ENCODE measurements around the gene EPHX1. TPM values are rescaled to one million over a fixed set of nuclear protein-coding genes. Genes with fewer than 3 reads are reported as not detected.

The EPHX1 gene
- total and polyA plus RNA-seq, 10 of the 15 experiments (the other 5 are each of a cell fraction or from before 2014, with no cell fraction given), result 0.33 to 2.9 (median 0.78) TPM; not detected in 2

DNA sequence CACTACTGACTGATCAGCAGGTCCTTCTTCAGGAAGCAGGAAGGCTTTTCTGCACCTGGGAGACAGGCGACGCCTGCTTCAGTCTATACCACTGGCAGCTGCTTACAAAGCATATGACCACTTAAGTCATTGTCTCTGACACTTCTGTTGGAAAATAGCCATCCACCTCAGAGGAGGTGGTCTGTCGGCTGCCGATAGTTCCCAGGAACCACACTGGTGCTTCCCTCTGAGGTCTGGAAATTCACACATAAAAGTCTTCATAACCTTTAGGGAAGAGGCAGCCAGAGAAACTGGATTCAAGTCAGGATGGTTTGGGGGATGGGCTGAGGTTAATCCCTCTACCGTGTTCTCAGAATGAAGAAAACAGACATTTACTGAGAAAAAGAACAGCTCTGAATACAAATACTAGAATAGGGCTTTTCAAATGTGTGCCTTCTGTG is 47.9 kb upstream of the EPHX1 start (continued):
- TF ChIP-seq, protein P1, sequence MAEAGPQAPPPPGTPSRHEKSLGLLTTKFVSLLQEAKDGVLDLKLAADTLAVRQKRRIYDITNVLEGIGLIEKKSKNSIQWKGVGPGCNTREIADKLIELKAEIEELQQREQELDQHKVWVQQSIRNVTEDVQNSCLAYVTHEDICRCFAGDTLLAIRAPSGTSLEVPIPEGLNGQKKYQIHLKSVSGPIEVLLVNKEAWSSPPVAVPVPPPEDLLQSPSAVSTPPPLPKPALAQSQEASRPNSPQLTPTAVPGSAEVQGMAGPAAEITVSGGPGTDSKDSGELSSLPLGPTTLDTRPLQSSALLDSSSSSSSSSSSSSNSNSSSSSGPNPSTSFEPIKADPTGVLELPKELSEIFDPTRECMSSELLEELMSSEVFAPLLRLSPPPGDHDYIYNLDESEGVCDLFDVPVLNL (IDR thresholded peaks at IDR 0.05; ENCODE audit: low read depth, low read length), result no peak
- TF ChIP-seq BRCA1 (IDR thresholded peaks at IDR 0.05; ENCODE audit: low read depth, low read length), result no peak
- TF ChIP-seq GATAD2B (conservative IDR thresholded peaks at IDR 0.05; ENCODE audit: low read depth), result no peak

DNA sequence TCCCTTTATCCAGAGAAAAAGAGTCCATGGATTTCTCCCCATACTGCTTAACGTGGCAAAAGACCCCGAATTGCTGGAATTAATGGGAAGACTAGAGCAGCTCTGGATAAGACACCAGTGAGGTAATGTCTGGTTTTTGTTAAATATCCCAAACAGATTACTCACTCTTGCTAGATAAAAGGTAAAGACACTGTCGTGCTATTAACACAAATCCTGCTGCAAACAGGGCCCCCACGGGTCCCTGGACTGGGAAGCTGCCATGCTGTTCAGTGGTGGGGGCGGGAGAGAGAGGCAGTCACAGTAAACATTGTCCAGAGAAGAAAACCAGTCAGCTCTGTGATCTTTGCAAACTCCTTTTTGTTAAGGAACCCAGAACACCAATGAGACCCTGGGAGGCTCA is 47.5 kb upstream of the EPHX1 start:
- SMC1A ChIA-PET (ENCODE audit: uncharacterized antibody, unreplicated experiment), result interaction anchor here (1.0 to 1.3 kb wide), 2 partner anchors 10 to 17 kb away, joined by 3 read pairs; no protein-coding TSS in a partner anchor
- Histone ChIP-seq H3K4me2 (ENCODE audit: control insufficient read depth, insufficient read depth) (no peak overlapping the region), H3K79me2 (ENCODE audit: control insufficient read depth, insufficient read depth, low read length) (no peaks in the 10 kb centered on the region), H3K4me1 (ENCODE audit: control insufficient read depth, insufficient read depth, low read length) (peaks cover 9% of the 10 kb centered on the region), H2AFZ (ENCODE audit: control insufficient read depth, low read depth, low read length) (no peak overlapping the region), H3K9me3 (replicated peaks; ENCODE audit: control insufficient read depth, insufficient read depth, low read length) (no peaks in the 10 kb centered on the region), H3K27ac (ENCODE audit: control insufficient read depth, insufficient read depth) (no peak overlapping the region), H4K20me1 (ENCODE audit: control insufficient read depth, insufficient read depth) (no peaks in the 10 kb centered on the region), H3K9ac (ENCODE audit: control insufficient read depth, insufficient read depth, low read length) (no peak overlapping the region), H3K4me3 (no peak overlapping the region), H3K27me3 (replicated peaks in 1 of 2; ENCODE audit: control insufficient read depth in 2 of 2, insufficient read depth in 2 of 2, low read length in 1 of 2) (no peaks in the 10 kb centered on the region; a peak in 1 of 4 replicates), H3K36me3 (ENCODE audit: control insufficient read depth in 2 of 2, insufficient read depth in 2 of 2, low read length in 1 of 2) (no peaks in the 10 kb centered on the region)
- FAIRE-seq (no peak), ATAC-seq (no peak), DNase-seq (ENCODE audit: low read depth, low spot score) (no peak)
- RAD21 ChIA-PET (ENCODE audit: unreplicated experiment), result no interaction called here
- TF ChIP-seq, protein P2, sequence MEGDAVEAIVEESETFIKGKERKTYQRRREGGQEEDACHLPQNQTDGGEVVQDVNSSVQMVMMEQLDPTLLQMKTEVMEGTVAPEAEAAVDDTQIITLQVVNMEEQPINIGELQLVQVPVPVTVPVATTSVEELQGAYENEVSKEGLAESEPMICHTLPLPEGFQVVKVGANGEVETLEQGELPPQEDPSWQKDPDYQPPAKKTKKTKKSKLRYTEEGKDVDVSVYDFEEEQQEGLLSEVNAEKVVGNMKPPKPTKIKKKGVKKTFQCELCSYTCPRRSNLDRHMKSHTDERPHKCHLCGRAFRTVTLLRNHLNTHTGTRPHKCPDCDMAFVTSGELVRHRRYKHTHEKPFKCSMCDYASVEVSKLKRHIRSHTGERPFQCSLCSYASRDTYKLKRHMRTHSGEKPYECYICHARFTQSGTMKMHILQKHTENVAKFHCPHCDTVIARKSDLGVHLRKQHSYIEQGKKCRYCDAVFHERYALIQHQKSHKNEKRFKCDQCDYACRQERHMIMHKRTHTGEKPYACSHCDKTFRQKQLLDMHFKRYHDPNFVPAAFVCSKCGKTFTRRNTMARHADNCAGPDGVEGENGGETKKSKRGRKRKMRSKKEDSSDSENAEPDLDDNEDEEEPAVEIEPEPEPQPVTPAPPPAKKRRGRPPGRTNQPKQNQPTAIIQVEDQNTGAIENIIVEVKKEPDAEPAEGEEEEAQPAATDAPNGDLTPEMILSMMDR (IDR thresholded peaks at IDR 0.05 in 2 of 3, conservative IDR thresholded peaks at IDR 0.05 in 1 of 3; ENCODE audit: control insufficient read depth in 2 of 3, extremely low read depth in 1 of 3, insufficient read depth in 1 of 3, low read depth in 3 of 3, low read length in 3 of 3), result no peak
- TF ChIP-seq RUNX3 (IDR thresholded peaks at IDR 0.05; ENCODE audit: low read length) (no peak), YBX1 (IDR thresholded peaks at IDR 0.05) (no peak), STAT3 (IDR thresholded peaks at IDR 0.05; ENCODE audit: low read depth, low read length) (no peak), JUND (IDR thresholded peaks at IDR 0.05; ENCODE audit: low read depth, low read length) (no peak), ZBED1 (IDR thresholded peaks at IDR 0.05; ENCODE audit: borderline replicate concordance) (no peak), ESRRA (IDR thresholded peaks at IDR 0.05; ENCODE audit: low read length) (no peak), CBX3 (IDR thresholded peaks at IDR 0.05; ENCODE audit: borderline replicate concordance, low read depth) (no peak)
- TF ChIP-seq, protein P3, sequence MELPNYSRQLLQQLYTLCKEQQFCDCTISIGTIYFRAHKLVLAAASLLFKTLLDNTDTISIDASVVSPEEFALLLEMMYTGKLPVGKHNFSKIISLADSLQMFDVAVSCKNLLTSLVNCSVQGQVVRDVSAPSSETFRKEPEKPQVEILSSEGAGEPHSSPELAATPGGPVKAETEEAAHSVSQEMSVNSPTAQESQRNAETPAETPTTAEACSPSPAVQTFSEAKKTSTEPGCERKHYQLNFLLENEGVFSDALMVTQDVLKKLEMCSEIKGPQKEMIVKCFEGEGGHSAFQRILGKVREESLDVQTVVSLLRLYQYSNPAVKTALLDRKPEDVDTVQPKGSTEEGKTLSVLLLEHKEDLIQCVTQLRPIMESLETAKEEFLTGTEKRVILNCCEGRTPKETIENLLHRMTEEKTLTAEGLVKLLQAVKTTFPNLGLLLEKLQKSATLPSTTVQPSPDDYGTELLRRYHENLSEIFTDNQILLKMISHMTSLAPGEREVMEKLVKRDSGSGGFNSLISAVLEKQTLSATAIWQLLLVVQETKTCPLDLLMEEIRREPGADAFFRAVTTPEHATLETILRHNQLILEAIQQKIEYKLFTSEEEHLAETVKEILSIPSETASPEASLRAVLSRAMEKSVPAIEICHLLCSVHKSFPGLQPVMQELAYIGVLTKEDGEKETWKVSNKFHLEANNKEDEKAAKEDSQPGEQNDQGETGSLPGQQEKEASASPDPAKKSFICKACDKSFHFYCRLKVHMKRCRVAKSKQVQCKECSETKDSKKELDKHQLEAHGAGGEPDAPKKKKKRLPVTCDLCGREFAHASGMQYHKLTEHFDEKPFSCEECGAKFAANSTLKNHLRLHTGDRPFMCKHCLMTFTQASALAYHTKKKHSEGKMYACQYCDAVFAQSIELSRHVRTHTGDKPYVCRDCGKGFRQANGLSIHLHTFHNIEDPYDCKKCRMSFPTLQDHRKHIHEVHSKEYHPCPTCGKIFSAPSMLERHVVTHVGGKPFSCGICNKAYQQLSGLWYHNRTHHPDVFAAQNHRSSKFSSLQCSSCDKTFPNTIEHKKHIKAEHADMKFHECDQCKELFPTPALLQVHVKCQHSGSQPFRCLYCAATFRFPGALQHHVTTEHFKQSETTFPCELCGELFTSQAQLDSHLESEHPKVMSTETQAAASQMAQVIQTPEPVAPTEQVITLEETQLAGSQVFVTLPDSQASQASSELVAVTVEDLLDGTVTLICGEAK (IDR thresholded peaks at IDR 0.05; ENCODE audit: borderline replicate concordance), result no peak
- in situ Hi-C loops (cut with MboI) (no loop called here), intact Hi-C loops (cut with micrococcal nuclease; ENCODE audit: unreplicated experiment) (loop anchor here (5.0 kb wide), 1 partner anchor 255 kb away; no protein-coding TSS in a partner anchor)
- WGBS (ENCODE audit: insufficient coverage, insufficient replicate concordance, low lambda C conversion rate, missing lambda C conversion rate), result 4% methylated on average over 5 of the region's 5 CpGs
- POLR2A ChIA-PET, result no interaction called here
- no TSS peak for BruUV-seq (replicated peaks)
- CTCF ChIA-PET, result interaction anchor here (8.4 kb wide), 1 partner anchor 15 kb away, joined by 57 read pairs; the partner anchor contains the start of gene SRP9
